Left renal cortex interstitium (tissue), 4 donors: ENCODE results near the gene SLC24A3. TPM values are rescaled to one million over a fixed set of nuclear protein-coding genes. Genes with fewer than 3 reads are reported as not detected.

Source experiments
- DNase-seq, 4 donors: peaks; one replicate each; pipeline ENCODE4 v3.0.0-alpha.2; 2013; ENCODE audit warnings: low read depth in 4 of 4, low spot score in 2 of 4, missing footprints in 1 of 4
- polyA plus RNA-seq, 4 donors: library from polyadenylated mRNA; unstranded; fragments of 120-200 nt; gene quantifications; one replicate each; pipeline ENCODE4 v1.2.1, GENCODE V29; 2013; ENCODE audit not compliant: insufficient read length in 4 of 4

The SLC24A3 gene
- polyA plus RNA-seq, 4 donors, result 3.8 to 6.3 (median 4.0) TPM

DNA sequence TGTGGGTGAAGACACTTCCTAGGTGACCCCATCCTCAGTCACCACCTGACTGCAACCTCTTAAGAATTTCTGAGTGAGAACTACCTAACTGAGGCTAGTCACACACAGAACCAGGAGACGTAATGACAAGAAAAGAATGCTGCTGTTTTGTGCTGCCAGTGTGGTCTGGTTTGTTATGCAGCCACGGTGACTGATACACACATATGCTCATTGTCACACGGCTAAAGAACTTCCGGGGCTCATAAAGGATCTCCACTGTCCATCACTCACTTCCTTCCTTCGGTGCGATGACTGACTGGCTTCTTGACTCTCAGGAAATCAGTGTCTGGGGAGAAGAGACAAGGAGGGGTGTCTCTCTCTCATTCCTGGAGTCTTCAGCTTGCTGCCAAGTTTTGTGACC lies 88.0 kb downstream of the SLC24A3 start:
- DNase-seq, result no peak

- no peak for DNase-seq
These were observed 88.7 kb downstream of the SLC24A3 start for GRCh38 chr20:19301142-19301541.

DNA sequence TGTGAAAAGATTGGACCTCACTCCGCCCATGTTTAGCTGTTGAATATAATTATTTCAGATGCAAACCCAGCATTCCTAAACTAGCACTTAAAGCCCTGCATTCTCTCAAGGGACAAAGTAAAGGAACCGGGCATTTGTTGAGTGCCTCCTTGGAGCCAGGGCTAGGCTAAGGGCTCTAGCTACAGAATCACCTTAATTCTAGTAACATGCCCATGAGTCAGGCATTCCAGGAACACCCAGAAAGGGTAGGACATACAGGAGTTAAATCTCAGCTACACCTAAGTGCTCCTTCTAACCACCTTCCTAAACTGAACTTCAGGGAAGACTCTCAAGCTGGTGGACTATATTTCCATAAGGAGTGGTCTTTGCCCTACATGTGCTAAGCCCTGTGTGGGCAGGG lies 89.4 kb downstream of the SLC24A3 start:
- no peak for DNase-seq

- DNase-seq, result no peak
These were observed 90.3 kb downstream of the SLC24A3 start for GRCh38 chr20:19302714-19303113.

- no peak for DNase-seq
These were observed 91.9 kb downstream of the SLC24A3 start for GRCh38 chr20:19304389-19304788.

- DNase-seq, result no peak
These were observed 92.5 kb downstream of the SLC24A3 start for GRCh38 chr20:19304886-19305415.

DNA sequence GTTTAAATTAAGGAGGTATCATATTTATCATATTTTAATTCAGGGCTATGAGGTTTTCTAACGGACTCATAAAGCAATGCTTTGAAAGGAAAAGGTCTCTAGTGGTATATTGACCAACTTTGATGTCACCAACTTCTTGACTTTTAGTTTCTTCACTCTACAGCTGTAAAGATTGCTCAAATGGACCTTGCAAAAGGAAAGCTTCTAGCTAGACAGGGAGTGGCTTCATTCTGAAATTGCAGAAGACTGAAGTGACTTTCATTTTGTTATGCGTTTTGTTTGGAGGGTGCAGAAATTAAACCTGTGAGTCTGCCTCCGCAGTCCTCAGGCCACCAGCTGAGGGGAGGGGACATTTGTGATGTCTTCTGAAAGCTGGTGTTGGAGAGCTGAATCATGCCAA lies 95.7 kb downstream of the SLC24A3 start:
- no peak for DNase-seq

DNA sequence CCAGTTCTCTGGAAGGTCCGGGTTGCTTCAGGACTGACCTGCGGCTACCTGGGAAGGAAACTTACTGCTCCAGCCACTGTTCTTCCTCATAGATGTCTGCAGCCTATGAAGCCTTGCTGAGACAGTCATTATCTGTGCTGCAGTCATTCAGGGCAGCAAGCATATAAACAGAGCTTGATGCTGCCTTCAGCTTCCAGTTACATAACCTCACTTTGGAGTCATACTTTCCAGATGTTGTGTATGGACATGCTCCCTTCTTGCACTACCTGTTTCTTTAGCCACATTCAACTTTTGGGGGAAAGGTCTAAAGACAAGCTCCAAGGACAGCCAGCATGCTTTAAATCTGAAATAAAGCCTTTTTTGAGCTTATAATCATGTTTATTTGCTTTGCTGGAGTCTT lies 98.1 kb downstream of the SLC24A3 start:
- no peak for DNase-seq

DNA sequence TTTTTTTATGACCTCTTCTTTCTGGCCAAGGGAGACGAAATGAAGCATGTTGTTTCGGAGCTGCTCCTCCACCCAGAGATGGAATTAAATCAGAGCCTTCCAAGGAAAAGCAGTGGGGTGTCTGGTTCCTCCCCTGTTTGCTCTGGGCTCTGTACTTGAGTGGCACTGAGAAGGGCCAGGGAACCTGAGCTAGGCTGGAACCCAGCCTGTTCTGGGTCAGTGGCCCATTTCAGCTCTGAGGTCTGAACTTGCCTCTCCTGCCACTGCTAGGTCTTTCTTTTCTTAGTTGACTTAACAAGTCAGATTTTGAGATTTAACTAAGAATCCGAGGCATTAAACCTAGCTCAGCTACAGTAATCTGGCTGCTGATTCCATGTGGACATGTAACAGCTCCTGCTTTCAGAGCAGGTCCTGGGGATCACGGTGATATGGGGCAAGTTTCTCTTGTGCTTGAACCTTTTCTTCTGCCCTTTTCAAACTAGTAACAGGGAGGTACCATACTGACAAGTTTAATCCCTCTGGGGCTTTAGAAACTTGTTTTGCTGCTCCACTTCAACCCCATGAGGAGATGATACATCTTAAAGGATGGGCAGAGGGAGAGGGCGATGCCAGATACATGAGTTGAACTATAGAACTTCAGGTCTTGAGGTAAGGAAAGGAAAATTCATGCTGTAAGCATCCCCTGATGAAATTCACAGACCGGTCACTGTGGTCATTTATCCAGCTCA lies 101.1 kb downstream of the SLC24A3 start:
- DNase-seq, result no peak

DNA sequence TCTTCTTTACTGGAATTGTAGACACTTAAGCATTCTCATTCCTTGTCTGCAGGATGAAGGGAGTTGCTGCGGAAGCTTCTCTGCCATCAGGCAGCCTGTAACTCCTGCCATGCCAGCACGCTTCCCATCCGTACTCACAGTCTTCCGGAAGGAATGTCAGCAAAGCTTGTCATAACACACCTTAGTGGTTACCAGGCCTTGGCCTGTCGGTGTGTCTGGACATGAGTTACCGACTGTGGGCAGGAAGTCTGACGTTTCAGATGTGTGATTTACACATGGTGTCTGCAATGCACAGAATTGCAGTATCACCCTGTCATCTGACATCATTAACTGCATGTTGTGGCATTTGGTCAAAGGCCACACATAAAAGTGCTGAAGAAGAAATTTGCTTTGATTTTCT lies 102.2 kb downstream of the SLC24A3 start:
- DNase-seq, result no peak

DNA sequence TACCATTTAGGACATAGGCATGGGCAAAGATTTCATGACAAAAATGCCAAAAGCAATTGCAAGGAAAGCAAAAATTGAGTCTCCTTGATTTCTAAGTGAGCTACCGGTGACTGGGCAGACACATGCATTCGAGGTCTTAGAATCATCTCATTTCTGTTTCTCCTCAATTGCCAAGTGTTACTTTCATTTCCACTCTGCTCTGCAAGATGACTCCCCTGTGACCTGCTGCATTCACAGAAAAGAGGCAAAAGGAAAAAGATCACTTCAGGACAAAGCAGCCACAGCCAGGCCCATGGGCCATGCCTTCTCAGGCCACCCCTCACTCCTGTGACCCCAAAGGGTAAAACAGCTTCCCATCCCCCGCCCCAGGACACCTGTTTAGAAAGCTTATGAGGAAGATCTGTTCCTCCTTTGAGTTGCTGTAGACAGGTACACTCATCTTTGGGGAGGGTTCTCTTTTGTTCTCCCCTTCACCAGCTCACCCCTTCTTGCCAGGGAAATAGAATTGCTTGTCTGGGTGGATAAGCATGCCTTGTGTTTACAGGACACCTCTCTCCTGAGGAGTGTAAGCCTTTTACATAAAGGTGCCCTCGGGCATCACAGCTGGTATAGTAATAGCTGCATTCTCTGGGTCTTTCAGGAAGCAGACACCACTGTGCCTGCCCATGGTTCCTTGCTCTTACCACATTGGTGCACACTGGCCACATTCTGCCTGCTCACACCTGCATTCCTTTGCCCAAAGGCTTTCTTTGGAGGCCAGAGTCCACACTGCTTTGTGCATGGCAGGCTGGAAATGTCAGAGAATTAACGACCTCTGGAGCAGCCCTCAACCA lies 105.0 kb downstream of the SLC24A3 start:
- DNase-seq, result no peak

- no peak for DNase-seq
These were observed 106.2 kb downstream of the SLC24A3 start for GRCh38 chr20:19318610-19319009.

DNA sequence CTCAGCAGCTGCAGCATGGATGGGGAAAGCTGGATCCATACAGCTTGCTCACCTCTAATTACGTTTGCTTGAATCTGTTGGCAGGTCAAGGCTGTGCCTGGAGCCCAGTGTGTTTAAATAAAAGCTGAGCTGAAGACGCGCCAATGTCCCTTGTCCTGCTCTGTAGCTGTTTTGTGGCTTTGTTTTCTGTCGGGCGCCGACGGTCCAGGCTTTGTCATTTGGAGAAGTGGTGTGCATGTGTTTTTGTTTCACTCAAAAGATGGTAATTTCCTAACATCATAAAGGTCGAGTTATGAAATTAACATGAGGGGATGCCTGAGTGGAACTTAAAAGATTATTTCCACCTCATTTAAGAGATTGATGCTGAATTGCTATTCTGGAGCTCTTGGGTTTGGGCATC lies 107.6 kb downstream of the SLC24A3 start:
- no peak for DNase-seq

DNA sequence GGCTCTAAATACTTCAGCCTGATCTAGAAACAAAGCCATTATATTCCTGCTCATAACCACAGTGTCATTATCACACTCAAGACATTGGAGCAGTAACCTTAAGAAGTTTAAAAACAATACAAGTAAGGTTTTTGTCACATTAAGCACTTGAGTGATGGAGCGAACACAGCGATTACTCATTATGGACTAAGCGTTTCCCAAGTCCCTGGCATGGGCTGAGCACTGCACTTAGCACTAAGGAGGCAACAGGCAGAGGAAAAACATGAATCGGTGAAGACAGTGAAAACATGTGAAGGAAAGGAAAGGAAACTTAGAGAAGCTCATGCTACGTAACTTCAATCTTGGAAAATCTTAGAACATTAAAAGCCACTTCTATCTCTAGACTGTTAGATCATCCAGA lies 108.7 kb downstream of the SLC24A3 start:
- DNase-seq, result no peak

DNA sequence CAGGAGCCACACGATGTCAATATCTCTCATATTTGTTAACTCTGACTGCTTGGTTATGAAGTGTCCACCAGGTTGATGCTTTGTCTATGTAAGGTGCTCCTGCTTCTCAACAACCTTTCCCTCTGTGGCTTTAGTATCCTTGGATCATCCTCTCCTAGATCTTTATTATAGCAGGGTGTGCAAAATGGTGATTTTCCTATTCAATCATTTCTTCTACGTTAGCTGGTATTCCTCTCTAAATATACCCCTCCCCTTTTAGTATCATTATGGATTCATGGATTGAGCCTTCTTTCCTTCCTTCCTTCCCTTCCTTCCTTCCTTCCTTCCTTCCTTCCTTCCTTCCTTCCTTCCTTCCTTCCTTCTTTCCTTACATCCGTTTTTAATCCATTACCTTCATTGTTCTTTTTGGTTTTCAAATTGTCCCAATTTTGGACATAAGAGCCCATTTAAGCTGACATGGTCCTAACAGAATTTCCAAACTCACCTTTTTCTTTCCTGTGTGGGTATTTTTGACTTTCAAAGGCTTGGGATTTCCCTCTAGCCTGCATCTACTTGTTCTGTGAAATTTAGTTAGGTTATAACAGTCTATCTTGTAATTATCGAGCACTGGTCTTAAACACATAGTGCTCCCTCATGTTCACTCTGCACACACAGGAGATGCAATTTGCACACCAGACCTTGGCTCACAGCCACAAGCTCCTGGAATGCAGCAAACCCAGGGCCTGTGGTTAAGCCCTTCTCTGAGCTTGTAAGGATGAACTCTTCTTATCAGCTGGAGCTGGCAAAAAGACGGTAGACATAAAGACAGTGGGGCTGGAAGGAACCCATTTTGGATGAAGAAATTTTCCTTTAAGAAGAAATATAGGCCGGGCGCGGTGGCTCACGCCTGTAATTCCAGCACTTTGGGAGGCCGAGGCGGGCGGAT lies 109.9 kb downstream of the SLC24A3 start:
- DNase-seq, result no peak

GRCh38 chr20:19327401-19327800 lies 115.0 kb downstream of the SLC24A3 start:
- no peak for DNase-seq

DNA sequence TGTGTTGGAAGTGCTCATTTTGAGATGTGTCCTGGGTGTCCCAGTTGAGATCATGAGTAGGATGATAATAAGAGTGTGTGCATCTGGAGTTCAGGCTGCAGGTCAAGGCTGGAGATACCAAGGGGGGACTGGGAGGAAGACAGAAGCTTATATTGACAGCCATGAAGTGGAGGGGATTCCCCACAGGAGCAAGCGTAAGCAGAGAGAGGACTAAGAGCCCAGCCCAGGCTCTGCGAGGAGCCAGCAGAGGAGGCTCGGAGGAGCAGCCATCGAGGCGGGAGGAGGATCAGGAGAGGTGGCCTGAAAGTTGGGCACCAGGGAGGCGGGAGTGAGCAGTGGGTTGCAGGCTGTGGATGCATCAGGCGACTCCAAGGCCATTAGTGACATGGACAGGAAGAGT lies 116.2 kb downstream of the SLC24A3 start:
- no peak for DNase-seq

DNA sequence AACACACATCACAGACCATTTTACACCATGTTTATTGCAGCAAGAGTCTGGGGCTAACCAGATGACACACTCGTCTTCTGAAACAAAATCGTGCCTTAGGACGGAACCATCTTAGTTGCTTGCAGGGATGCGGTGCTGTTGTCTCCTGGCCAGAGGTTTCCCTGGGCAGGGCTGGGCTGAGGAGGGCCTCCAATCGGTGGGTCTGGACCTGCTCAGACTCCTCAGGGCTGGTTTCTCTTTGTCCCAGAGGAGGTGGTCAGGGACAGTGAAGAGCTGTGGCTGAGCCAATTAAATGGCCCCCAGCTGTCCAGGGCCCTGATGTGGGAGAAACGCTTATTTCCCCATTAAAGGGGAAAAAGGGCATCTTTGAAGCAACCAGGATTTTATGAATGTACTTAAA lies 117.6 kb downstream of the SLC24A3 start:
- DNase-seq, result no peak

DNA sequence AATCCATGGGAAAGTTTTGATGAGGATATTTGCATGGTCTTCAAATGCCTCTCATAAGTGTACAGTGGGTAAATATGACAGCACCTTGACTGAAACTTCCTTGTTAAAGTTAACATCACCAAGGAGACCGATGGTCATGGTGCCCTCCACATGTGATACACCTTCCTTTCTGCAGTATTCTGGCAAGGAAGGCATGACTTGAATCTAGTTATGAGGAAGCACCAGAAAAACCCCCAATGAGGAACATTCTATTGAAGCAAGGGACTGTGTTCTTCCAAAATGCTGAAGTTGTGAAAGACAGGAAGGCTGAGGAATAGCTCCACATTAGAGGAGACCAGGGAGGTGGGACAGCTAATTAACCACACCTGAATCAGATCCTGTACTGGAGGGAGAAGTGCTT lies 118.3 kb downstream of the SLC24A3 start:
- DNase-seq, result no peak

DNA sequence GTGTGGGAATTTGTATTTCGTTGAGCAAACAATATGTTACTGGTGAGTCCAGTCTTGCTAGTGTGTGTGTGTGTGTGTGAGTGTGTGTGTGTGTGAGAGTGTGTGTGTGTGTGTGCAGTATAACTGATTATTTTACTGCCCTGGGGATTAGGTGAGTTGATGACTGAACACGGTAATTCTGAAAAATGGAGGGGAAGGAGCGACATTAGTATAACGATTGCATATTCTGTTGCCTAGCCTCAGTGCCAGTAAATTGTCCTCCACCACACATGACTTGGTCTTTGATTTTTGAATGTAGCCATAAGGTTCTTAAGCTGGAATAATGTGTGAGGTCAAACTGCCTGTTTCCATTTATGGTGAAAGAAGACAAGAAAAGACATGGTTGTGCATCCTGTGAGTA lies 121.1 kb downstream of the SLC24A3 start:
- DNase-seq, result no peak

DNA sequence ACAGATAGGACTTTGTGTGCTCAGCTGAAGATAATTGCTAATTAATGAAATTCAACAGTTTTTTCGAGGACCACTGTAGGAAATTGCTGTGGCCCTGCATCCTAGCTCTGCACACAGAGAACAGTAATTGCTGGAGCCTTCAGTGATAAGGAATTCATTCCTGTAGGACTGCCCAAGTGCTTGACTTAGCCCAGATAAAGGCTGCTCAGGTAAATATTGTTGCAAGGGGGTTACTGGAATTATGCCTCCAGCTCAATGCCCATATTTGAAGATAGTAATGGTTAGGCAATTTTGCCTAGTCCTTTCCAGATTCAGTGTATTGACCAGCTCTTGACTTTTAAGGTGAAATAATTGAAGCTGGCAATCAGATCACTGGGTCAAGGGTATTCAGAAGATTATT lies 122.9 kb downstream of the SLC24A3 start:
- DNase-seq, result no peak
